ENCODE data around the gene ADCY9.
A peak's percentile ranks its signal among the peaks of the same experiment; 100 is the strongest.

Gene ADCY9

GRCh38 chr16:4055748-4056147 is 60.5 kb downstream of the ADCY9 start:
- Histone ChIP-seq H3K4me1 (ENCODE audit: control insufficient read depth, insufficient read depth, low read length) (peaks cover 13% of the 10 kb centered on the region), H3K36me3 (ENCODE audit: control insufficient read depth in 2 of 2, insufficient read depth in 1 of 2, low read length in 2 of 2) (no peaks in the 10 kb centered on the region), H3K4me3 (ENCODE audit: low read depth, low read length) (no peak overlapping the region), H3K27ac (ENCODE audit: extremely low read depth, low read depth, low read length) (no peak overlapping the region), H3K9me3 (ENCODE audit: control insufficient read depth, insufficient read depth, low read depth, low read length) (no peaks in the 10 kb centered on the region)
- TF ChIP-seq ZNF362 (tag by site-specific recombination; IDR thresholded peaks at IDR 0.05), result no peak
- TF ChIP-seq ZNF354C (tag by site-specific recombination; IDR thresholded peaks at IDR 0.05; ENCODE audit: borderline replicate concordance, low read depth), result no peak
- TF ChIP-seq CTCF (tag by site-specific recombination; IDR thresholded peaks at IDR 0.05), result no peak
- TF ChIP-seq ZNF777 (tag by site-specific recombination; IDR thresholded peaks at IDR 0.05; ENCODE audit: borderline replicate concordance), result no peak
- TF ChIP-seq ZNF544 (tag by site-specific recombination; IDR thresholded peaks at IDR 0.05), result no peak
- TF ChIP-seq HOXC10 (CRISPR knock-in tag; IDR thresholded peaks at IDR 0.05), result no peak
- TF ChIP-seq ZBTB17 (tag by site-specific recombination; IDR thresholded peaks at IDR 0.05), result no peak
- no peak for TF ChIP-seq ZNF560 (tag by site-specific recombination; IDR thresholded peaks at IDR 0.05; ENCODE audit: borderline replicate concordance)
- TF ChIP-seq SETDB1 (IDR thresholded peaks at IDR 0.05; ENCODE audit: insufficient read length, low read length), result no peak
- no peak for TF ChIP-seq ZNF350 (tag by site-specific recombination; IDR thresholded peaks at IDR 0.05)
- TF ChIP-seq ZBTB26 (tag by site-specific recombination; optimal IDR thresholded peaks at IDR 0.05), result no peak
- TF ChIP-seq ZNF664 (tag by site-specific recombination; IDR thresholded peaks at IDR 0.05), result no peak
- TF ChIP-seq SP2 (tag by site-specific recombination; IDR thresholded peaks at IDR 0.05), result no peak
- no peak for TF ChIP-seq FEZF1 (tag by site-specific recombination; IDR thresholded peaks at IDR 0.05)
- TF ChIP-seq ZNF449 (tag by site-specific recombination; IDR thresholded peaks at IDR 0.05), result no peak
- TF ChIP-seq ZNF639 (tag by site-specific recombination; IDR thresholded peaks at IDR 0.05), result no peak
- TF ChIP-seq ZNF596 (tag by site-specific recombination; IDR thresholded peaks at IDR 0.05), result no peak
- no peak for TF ChIP-seq ZNF10 (tag by site-specific recombination; IDR thresholded peaks at IDR 0.05)
- ChIA-PET POLR2A (no interaction called here), CTCF (interaction anchor here (0.6 kb wide), 2 partner anchors 14 to 202 kb away, joined by 3 read pairs; no protein-coding TSS in a partner anchor)

GRCh38 chr16:4053301-4053845 is 62.9 kb downstream of the ADCY9 start:
- Histone ChIP-seq H3K27ac (ENCODE audit: extremely low read depth, low read depth, low read length) (no peak overlapping the region), H3K9me3 (ENCODE audit: control insufficient read depth, insufficient read depth, low read depth, low read length) (no peaks in the 10 kb centered on the region), H3K4me1 (ENCODE audit: control insufficient read depth, insufficient read depth, low read length) (peaks cover 13% of the 10 kb centered on the region), H3K4me3 (ENCODE audit: low read depth, low read length) (no peak overlapping the region), H3K36me3 (ENCODE audit: control insufficient read depth in 2 of 2, insufficient read depth in 1 of 2, low read length in 2 of 2) (no peaks in the 10 kb centered on the region)
- POLR2A ChIA-PET, result no interaction called here
- CTCF ChIA-PET, result no interaction called here
- TF ChIP-seq SCRT1 (tag by site-specific recombination; IDR thresholded peaks at IDR 0.05; ENCODE audit: borderline replicate concordance), result peak; percentile 42; the same call in 1 of the 2 replicates
- TF ChIP-seq ZNF449 (tag by site-specific recombination; IDR thresholded peaks at IDR 0.05), result peak; percentile 97
- no peak for TF ChIP-seq IKZF3 (tag by site-specific recombination; IDR thresholded peaks at IDR 0.05)
- no peak for TF ChIP-seq ZNF114 (tag by site-specific recombination; IDR thresholded peaks at IDR 0.05)
- TF ChIP-seq ZNF747 (tag by site-specific recombination; IDR thresholded peaks at IDR 0.05), result no peak
- TF ChIP-seq ZBTB11 (tag by site-specific recombination; conservative IDR thresholded peaks at IDR 0.05; ENCODE audit: low read depth), result no peak
